Measurements from ENCODE around the gene ENO2.

ENO2 gene

DNA sequence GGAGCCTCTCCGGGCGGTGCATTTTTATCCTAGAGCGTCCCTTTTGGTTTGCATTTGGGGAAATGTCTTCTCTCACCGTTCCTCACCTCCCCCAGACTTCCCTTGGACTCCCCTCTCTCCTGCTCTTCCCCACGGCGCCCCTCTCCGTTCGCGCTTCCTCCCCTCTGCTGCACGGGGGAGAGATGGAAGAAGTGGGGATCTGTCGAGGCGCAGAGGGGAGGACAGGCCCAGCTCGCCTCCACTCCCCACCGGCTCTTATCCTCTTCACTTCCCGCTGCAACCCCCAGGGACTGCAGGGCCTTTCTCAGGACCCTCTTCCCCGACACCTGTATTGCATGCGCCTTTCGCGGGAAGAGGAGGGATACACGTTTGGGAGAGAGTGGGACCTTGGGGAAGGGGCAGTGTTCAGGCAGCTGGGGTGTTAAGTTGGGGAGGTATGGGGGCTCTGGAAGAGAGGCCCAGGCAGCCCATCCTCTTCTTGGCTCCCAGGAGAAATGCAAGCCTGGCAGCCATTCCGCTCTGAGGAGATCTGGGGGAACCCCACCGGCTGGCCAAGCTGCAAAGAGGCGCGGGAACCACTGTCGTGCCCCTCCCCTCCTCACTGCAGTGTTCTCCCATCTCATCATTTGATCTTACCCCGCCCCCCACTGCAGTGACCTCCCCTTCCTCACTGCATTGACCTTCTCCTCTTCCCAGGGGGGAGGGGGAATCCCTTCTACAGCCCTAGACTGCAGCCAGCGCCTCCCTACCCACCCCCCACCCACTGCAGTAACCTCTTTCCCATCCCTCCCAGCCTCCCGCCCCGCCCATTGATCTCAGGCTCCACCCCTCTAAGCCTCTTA lies 788 bp downstream of the ENO2 start:
- DNase-seq, result peak; percentile 28

DNA sequence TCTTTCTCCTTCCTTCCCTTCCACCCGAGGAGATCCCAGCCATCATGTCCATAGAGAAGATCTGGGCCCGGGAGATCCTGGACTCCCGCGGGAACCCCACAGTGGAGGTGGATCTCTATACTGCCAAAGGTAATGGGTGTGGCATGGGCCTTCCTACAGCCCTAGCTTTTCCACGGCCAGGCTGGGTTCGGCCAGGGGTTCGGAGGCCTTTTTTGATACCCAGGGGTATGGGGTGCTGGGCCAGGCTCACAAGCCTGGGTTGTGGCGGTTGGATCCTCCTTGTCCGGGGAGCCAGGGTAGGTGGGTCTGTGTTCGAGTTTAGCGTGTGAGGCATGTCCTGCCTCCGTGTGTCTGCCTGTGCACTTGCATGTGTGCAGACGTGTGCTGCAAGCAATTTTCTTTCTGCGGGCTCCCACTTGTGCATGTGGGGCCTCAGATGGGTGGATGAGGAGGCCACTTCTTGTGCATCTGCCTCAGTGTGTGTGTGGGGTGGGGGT lies 1.5 kb downstream of the ENO2 start:
- DNase-seq, result no peak

DNA sequence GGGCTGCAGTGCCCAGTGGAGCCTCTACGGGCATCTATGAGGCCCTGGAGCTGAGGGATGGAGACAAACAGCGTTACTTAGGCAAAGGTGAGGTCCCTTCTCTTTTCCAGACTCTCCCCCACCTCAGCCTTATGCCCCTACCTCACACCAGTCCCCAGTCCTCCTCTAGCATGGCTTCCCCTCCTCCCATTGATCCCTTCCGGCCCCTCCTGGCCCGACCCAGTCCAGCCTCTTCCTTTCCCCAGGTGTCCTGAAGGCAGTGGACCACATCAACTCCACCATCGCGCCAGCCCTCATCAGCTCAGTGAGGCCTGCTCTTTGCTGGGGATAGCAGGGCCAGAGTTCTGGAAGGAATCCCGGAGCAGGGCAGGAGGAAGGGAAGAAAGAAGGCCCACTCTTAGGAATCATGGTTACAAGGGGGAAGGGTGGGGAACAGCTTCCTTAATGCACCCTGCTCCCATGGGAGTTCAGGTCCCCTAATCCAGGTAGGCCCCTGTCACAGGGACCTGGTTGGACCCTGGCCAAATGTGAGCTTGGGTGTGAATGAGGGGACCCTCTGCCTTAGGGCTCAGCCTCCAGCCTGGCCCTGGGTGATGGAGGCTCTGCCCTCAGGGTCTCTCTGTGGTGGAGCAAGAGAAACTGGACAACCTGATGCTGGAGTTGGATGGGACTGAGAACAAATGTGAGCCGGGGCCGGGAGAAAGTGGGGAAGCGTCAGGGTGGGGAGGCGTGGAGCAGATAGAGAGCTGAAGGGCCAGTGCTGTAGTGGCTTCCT lies 2.2 kb downstream of the ENO2 start:
- DNase-seq, result no peak

DNA sequence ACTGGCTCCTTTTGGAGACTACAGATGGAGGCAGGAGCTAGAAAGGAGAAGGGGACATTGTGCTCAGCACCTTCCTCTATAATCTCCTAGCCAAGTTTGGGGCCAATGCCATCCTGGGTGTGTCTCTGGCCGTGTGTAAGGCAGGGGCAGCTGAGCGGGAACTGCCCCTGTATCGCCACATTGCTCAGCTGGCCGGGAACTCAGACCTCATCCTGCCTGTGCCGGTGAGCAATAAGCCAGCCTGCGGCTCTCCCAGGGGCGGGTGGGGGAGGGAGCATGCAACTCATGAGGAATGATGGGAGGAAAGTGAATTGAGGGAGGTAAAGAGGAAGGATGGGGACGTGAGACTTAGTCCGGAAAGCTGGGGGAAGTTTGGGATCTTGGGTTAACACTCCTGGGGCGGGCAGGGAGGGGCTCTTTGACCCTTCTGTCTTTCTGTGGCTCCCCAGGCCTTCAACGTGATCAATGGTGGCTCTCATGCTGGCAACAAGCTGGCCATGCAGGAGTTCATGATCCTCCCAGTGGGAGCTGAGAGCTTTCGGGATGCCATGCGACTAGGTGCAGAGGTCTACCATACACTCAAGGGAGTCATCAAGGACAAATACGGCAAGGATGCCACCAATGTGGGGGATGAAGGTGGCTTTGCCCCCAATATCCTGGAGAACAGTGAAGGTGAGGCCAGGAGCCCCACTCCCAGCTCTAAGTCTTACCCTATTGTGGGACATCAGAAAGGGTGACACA lies 3.3 kb downstream of the ENO2 start:
- no peak for DNase-seq

DNA sequence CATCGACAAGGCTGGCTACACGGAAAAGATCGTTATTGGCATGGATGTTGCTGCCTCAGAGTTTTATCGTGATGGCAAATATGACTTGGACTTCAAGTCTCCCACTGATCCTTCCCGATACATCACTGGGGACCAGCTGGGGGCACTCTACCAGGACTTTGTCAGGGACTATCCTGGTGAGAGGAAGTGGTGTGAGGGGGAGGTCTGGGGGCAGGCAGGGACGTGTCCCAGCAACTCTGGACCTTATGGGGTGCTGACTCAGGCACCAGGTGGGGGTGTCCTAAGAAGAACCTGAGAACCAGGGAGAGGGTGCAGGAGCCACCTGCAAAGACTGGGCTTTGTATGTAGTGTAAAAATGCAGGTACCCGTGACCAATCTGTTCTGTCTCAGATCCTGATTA lies 5.2 kb downstream of the ENO2 start:
- DNase-seq, result no peak

DNA sequence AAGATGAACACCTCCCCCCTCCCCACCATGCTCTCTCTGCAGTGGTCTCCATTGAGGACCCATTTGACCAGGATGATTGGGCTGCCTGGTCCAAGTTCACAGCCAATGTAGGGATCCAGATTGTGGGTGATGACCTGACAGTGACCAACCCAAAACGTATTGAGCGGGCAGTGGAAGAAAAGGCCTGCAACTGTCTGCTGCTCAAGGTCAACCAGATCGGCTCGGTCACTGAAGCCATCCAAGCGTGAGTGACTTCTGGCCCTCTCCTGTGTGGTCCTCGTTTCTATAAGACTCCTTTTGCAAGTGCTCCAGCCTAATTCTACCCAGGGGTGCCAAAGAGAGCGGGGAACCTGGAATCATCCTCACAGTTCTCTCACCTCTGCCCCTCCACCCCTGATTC lies 7.2 kb downstream of the ENO2 start:
- no peak for DNase-seq

DNA sequence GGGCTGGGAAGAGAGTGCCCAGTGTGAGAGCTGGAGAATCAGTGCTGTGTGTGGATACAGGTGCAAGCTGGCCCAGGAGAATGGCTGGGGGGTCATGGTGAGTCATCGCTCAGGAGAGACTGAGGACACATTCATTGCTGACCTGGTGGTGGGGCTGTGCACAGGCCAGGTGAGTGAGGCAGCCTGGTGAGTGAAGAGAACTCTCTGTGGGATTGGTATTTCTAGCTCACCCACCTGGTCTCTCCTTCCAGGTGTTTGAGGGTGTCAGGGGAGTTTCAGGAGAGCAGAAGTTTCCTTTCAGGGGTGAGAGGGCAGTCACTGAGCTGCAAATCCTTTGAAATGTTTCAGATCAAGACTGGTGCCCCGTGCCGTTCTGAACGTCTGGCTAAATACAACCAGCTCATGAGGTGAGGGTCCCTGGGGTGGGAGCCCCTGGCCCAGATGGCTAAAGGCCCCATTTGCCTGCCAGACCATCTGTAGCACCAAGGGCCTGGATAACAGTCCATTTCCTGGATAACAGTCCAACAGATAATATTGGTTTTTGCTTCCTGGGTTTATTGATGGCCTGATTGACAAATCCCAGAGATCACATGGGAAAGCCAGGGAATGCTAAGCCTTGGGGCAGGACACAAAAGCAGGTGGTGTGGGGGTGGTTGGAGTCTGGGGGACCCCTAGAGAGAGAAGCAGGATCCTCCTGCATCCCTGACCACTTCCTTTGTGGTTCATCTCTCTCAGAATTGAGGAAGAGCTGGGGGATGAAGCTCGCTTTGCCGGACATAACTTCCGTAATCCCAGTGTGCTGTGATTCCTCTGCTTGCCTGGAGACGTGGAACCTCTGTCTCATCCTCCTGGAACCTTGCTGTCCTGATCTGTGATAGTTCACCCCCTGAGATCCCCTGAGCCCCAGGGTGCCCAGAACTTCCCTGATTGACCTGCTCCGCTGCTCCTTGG lies 7.9 kb downstream of the ENO2 start:
- no peak for DNase-seq

DNA sequence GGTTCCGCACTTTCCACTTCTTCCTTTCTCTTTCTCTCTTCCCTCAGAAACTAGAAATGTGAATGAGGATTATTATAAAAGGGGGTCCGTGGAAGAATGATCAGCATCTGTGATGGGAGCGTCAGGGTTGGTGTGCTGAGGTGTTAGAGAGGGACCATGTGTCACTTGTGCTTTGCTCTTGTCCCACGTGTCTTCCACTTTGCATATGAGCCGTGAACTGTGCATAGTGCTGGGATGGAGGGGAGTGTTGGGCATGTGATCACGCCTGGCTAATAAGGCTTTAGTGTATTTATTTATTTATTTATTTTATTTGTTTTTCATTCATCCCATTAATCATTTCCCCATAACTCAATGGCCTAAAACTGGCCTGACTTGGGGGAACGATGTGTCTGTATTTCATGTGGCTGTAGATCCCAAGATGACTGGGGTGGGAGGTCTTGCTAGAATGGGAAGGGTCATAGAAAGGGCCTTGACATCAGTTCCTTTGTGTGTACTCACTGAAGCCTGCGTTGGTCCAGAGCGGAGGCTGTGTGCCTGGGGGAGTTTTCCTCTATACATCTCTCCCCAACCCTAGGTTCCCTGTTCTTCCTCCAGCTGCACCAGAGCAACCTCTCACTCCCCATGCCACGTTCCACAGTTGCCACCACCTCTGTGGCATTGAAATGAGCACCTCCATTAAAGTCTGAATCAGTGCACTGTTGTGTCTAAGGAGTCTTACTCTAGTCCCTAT lies 8.8 kb downstream of the ENO2 start:
- no peak for DNase-seq

DNA sequence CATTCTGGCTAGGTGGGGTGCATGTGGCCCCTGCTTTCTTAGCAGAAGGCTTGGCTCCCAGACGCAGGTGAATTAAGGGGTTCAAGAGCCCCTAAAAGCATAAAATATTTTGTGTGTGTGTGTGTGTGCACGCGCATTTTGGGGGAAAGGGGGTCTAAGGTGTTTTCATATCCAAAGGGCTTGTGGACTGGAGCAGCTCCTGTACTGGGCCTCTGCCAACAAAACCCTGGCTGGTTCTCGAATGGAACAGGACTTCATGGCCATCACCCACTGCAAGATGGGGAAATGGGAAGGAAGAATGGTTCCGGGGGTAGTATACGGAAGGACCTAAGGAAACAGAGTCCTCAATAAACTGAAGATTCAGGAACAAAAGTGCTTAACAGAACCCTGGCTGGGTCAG lies 9.5 kb downstream of the ENO2 start:
- no peak for DNase-seq

DNA sequence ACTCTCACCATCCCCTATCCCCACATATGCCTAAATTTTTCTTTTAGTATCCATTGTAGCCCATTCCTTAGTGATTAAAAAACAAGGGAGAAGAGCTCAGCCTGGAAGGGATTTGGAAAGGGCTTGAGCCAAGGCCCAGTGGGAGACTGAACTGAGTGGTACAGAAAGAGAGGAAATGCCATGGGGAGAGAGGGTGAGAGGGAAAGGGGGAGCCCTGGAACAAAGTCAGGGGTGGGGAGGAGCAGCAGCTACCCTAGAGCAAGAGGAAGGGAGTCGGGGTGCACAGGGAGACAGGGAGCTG lies 10.8 kb downstream of the ENO2 start:
- no peak for DNase-seq

DNA sequence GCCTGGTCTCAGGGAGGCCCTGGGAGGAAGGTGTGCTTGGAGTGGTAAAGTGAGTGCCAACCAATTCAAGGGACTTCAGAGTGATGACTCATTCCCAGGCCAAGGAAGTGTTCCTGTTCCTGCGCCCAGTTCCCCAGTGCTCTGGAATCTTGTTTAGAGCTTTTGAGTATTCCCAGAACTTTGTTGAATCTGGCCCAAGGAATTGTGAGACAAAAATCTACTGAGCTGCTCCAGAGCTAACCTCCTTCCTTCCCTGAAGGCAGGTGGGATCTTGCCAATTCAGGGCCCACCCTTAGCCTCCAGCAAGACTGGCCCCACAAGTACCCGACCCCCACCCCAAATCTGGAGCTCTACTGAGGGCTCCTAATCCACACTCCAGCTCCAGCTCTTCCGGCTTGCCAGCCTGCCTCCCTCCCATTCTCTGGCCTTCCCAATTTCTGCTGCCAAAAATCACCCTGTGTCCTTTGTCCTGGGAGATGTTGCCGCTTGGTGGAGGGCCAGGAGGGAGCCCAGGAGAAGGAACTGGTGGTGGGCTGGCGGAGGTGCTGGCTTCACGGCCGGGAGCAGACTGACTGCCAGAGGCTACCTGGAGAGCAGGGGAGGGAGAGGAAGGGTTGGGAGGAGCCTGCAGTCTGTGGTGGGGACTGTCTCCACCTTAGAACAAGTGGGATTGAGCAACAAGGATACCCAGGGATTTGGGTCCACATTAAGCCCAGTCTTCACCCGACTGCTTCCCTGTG lies 11.3 kb downstream of the ENO2 start:
- no peak for DNase-seq

DNA sequence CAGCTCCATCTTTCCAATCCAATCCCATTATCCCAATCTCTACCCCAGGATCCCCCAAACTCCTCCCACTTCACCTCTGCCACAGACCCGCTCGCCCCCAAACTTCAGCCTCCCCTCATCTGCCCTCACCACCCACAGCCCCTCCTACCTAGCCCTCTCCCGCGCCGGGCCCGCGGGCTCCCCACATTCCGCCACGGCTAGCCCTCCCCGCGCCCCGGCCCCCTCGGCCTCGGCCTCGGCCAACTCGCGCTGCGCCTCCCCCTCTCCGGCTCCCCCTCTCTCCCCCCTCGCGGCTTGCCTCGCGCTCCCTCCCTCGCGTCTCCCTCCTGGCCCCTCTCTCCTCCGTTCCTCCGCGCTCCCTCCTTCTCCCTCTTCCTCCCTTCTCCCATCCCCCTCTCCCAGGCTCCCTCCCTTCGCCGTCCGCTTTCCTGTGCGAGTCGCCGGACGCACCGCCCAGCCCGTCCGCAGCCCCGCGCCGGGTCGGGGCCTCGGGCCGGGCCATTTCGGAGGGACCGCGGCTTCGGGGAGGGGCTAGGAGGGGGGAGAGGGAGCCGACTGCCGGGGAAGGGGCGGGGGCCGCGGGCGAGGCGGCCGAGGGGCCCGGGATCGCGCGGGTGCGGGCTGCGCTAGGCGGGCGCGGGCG lies 13.1 kb downstream of the ENO2 start, which contains the start of gene ATN1:
Gene ATN1 (plus strand): TSS at position 581 of the 643 bp plus-strand sequence. CDS start 6,043 bp downstream, outside the sequence.
- peak; percentile 55 for DNase-seq

DNA sequence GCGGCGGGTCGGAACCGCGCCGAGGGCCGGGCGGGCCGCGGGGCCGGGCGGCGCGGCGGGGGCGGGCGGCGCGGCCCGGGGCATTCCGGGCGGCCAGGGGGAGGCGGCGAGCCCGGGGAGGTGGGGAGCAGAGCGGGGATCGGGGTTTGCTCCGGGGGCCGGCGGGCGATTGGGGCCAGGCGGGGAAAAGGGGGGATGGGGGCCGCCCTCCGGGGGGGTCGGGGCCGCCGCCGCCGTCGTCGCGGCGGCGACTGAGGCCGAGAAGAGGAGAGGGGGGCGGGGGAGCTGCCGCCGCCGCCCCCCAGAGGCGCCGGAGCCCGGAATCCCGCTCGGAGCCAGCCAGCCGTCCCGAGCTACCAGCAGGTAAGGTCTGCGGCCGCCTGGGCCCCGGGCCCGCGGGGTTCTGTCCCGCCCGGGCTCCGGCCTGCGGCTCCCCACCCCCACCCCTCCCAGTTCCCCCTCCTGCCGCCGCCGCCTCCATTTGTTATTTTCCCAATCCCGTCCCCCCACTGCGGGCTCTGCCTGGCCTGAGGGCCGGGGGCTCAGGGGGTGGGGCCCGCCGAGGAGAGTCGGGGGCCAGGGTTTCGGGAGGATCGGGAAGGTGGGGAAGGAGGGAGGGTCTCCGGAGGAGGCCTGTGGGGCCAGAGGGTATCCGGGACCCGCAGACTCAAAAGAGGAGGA lies 13.8 kb downstream of the ENO2 start:
- peak; percentile 43 for DNase-seq

DNA sequence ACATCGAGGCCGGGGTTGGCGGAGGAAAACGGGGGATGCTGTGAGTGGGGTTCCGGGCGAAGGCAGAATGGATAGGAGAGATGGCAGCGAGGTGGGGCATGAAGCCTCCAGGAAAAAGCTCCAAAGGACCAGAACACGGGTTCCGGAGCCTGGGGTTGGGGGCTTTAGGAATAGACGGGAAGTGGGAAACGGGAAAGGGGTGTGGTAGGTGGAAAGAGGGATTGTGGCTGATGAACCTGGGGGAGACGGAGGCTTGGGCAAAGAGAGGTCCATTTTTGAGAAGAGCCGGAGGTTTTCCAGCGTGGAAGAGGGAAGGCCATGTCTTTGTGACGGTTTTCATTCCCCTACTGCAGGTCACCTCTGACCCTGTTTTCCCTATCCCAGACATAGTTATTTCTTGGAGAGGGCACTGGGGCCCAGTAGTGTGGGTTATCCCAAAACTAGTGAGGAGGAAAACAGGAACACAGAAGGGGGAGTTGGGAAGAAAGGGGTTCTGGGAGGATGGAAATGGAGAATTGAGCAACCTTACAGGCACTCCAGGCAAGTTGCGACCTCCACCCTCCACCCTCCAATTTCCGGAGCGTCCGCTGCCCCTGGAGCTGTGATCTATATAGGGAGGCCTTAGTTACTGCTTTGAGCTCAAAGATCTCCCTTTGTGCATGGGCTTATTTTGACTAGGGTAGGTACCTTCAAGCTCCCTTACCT lies 14.5 kb downstream of the ENO2 start:
- no peak for DNase-seq

DNA sequence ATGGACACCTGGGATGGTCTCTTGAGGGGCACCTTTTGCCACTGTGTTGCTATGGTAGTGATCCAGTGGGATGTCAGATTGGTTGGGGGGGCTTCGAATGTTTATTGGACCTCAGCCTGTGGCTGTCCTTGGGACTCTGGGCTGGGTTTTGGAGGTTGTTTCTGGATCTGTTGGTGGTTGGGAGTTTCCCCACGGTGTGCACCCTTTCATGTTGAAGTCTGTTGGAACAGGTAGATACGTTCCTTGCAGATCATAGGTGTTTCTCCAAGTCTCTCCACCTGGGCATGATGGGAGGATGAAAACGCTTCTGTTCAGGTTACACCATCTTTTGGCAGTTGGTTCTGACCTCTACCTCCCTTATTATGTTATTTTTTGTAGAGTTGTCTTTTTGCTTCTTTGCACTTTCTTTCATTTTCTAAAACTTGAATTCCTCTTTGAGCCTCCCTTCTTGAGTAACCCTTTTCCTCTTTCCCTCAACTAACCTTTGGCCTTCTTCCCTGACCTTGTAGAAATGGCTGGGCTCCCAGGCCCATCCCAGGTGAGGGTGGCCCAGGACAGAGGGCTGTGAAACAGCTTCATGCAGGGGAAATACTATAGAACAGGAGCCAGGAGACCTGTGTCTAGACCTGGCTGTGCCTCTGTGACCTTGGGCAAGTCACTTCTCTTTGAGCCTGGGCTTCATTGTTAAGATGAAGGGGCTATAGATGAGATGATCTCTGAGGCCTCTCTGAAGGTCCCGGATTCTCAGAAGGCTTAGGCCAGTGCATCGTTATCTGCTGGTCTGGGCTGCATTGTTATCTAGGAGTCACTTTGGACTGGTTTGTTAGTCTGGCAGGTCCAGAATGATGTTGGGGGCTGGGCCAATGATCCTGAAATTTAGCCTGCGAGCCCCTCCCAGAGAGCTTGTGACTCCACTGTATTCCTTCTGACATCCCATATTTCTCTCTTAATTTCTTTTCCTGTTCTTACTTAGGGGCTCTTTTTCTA lies 15.4 kb downstream of the ENO2 start:
- DNase-seq, result no peak

DNA sequence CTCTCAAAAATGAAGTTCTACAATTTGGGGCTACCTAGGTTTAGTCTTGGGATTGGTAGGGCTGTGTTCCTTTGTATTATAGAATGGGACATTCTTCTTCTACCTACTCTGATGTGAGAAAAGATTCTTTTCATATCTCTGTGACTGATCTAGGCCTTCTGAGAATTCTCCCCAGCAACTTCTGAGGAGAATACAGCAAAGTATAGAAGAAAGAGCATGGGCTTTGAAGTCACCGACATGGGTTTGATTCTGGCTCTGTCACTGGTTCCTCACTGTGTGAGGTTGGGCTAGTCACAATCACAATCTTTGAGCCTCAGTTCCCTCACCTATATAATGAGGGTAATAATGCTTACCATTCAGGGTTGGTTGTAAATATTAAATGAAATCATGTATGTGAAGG lies 18.4 kb downstream of the ENO2 start:
- DNase-seq, result no peak

DNA sequence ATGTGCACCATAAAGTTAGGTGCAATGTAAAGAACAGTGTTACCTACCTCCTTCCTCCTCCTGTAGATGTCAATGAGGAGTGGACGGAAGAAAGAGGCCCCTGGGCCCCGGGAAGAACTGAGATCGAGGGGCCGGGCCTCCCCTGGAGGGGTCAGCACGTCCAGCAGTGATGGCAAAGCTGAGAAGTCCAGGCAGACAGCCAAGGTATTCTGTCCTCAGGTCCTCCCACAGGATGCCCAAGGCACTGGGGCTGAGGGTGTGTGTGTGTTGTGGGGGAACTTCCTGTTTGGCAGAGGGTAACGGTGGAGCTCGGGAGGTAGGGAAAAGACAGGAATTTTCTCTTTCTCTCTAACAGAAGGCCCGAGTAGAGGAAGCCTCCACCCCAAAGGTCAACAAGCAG lies 19.7 kb downstream of the ENO2 start:
- no peak for DNase-seq

Measured in CD4-positive, alpha-beta T cell treated with Interleukin-12 subunit alpha and Interleukin-12 subunit beta, for 1 hour (primary cell).